ENCODE measurements around the gene CALHM3.
A peak's percentile ranks its signal among the peaks of the same experiment; 100 is the strongest.

Gene CALHM3

GRCh38 chr10:103473261-103473671 lies 5.8 kb downstream of the CALHM3 start:
- no peak for DNase-seq

GRCh38 chr10:103472005-103472404 lies 7.0 kb downstream of the CALHM3 start:
- DNase-seq: no peak

- peak; percentile 91 for DNase-seq
Observed at GRCh38 chr10:103470761-103471653, 8.0 kb downstream of the CALHM3 start.

GRCh38 chr10:103469201-103469600 lies 9.8 kb downstream of the CALHM3 start:
- DNase-seq: no peak

GRCh38 chr10:103467406-103467805 lies 11.6 kb downstream of the CALHM3 start:
- no peak for DNase-seq

GRCh38 chr10:103466734-103467133 lies 12.3 kb downstream of the CALHM3 start:
- no peak for DNase-seq

- DNase-seq: no peak
Observed at GRCh38 chr10:103465411-103466179, 13.4 kb downstream of the CALHM3 start.

- DNase-seq: no peak
Observed at GRCh38 chr10:103463499-103463898, 15.5 kb downstream of the CALHM3 start.

GRCh38 chr10:103459615-103460014 lies 19.4 kb downstream of the CALHM3 start:
- no peak for DNase-seq

GRCh38 chr10:103458720-103459119 lies 20.3 kb downstream of the CALHM3 start, which contains the start of gene CALHM1:
Gene CALHM1, minus strand, starts transcription at chr10:103458900. Its CDS starts 149 bp downstream, at chr10:103458751.
- no peak for DNase-seq

GRCh38 chr10:103457896-103458583 lies 21.0 kb downstream of the CALHM3 start:
- no peak for DNase-seq

- DNase-seq: no peak
Observed at GRCh38 chr10:103457176-103457712, 21.8 kb downstream of the CALHM3 start.

- no peak for DNase-seq
Observed at GRCh38 chr10:103456074-103456660, 22.9 kb downstream of the CALHM3 start.

GRCh38 chr10:103455235-103455634 lies 23.8 kb downstream of the CALHM3 start:
- DNase-seq: no peak

GRCh38 chr10:103454026-103454425 lies 25.0 kb downstream of the CALHM3 start:
- no peak for DNase-seq

GRCh38 chr10:103452506-103453230 lies 26.4 kb downstream of the CALHM3 start:
- no peak for DNase-seq

GRCh38 chr10:103451831-103452505 lies 27.1 kb downstream of the CALHM3 start, which contains the start of gene CALHM2:
Gene CALHM2, minus strand, starts transcription at chr10:103452370. Its CDS starts 2,429 bp downstream, at chr10:103449941.
- DNase-seq: peak; percentile 51

GRCh38 chr10:103451091-103451813 lies 27.8 kb downstream of the CALHM3 start:
- peak; percentile 46 for DNase-seq

GRCh38 chr10:103450201-103450695 lies 28.8 kb downstream of the CALHM3 start:
- DNase-seq: no peak

Data from GDM1 (cell line).